HCEC 1CT (cell line): ENCODE data around the gene NOL4L.
"Not testable (repeated sequence)": the region's sequence is repeated elsewhere in the genome, so short reads cannot be mapped to it uniquely, and the experiment has no call there.

Experiments used
- DNase-seq: peaks from one replicate; pipeline ENCODE4 v3.0.0-alpha.2; 2017

Gene NOL4L

DNA sequence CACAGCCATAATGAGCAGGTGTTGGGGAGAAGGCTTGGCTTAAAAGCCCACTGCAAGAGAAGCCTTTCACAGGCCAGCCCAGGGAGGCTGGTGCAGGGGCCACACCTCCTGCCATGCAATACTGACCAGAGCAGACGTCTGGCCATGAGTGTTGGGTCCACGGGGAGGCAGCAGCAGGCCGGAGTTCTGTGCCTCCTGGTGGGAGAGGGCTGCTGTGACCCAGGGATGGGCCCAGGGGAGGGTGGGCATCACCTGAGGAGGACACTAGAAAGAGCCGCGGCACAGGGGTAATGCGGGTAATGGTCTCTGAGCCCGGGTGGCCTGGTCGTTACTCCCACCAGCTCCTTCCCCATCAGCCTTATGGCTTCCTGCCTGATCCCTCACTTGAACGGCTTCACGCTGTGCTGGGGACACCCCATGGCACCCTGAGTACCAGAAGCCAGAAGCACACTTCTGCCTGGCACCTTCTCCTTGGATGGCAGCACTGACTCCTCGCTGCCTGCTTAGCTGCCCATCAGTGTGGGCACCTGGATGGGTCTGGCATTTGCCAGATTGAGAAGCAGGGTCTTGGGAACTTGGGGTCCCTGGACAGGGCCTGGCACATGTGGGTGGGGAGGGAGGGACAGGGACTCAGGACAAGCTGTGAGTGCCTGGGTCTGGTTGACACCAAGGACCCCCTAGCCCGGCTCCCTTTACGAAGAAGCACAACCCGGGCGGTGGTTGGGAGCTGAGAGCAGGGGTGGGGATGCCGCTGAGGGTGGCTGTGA, 118.2 kb downstream of the NOL4L start:
- DNase-seq = no peak

DNA sequence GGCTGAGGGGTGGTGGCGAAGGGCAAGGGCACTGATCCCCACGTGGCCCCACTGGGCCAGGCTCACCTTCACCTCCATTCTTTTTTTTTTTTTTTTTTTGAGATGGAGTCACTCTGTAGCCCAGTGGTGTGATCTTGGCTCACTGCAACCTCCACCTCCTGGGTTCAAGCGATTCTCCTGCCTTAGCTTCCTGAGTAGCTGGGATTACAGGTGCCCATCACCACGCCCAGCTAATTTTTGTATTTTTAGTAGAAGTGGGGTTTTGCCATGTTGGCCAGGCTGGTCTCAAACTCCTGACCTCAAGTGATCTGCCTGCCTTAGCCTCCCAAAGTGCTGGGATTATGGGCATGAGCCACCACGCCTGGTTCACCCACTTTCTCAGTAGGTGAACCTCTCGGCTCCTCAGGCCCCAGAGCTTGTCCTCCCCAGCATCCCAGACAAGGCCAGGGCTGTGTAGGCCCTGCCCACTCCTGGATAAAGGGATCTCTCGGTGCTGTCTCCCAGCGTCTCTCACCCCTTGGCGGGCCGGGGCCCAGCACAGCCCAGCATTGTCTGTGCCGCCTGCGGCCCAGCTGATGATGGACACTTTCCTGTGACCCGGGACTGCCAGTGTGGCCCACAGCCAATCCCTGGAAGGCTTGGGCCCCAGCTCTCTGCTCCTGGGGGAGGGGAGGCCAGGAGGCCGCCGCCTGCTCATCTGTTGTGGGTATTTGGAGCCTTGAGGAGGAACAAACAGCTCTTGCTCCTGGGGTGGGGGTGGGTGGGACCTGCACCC, 119.0 kb downstream of the NOL4L start:
- DNase-seq = not testable (repeated sequence)

- DNase-seq = peak; percentile 57
Observed at GRCh38 chr20:32465092-32465900, 119.8 kb downstream of the NOL4L start.

GRCh38 chr20:32464401-32465091, 120.6 kb downstream of the NOL4L start:
- no peak for DNase-seq

DNA sequence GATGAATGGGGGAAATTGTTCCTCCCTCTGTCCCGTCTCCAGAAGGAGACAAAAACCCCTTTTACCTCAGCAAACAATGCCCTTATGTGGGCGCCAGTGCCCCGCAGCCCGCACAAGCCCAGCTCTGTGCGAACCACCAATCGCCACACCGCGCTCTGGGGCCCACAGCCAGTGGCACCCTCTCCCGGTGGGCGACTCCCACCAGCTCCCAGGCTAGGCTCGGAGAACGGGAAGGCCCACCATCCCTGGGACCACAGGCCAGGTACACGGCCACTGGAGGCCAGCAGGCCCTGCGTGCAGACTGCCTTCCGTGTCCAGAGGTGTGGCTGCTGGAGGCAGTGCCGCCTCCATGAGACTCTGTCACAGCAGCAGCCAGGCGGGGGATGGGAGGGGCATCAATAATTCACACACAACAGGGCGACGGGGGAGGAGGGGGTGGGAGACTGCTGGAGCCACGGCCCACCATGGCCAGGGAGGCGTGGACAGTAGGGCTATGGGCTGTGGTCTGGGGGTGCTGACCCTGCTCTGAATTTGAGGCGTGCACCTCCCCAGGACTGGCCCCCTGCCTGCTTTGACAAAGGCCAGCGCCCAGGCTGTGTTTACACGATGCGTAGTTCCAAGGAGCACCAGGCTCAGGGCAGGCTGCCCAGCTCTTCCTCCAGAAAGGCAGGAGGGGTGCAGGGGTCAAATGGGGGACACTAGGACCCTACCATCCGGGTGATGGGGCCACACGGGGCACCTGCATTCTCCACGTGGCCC, 121.3 kb downstream of the NOL4L start:
- DNase-seq = no peak

GRCh38 chr20:32462900-32463641, 122.1 kb downstream of the NOL4L start:
- no peak for DNase-seq

DNA sequence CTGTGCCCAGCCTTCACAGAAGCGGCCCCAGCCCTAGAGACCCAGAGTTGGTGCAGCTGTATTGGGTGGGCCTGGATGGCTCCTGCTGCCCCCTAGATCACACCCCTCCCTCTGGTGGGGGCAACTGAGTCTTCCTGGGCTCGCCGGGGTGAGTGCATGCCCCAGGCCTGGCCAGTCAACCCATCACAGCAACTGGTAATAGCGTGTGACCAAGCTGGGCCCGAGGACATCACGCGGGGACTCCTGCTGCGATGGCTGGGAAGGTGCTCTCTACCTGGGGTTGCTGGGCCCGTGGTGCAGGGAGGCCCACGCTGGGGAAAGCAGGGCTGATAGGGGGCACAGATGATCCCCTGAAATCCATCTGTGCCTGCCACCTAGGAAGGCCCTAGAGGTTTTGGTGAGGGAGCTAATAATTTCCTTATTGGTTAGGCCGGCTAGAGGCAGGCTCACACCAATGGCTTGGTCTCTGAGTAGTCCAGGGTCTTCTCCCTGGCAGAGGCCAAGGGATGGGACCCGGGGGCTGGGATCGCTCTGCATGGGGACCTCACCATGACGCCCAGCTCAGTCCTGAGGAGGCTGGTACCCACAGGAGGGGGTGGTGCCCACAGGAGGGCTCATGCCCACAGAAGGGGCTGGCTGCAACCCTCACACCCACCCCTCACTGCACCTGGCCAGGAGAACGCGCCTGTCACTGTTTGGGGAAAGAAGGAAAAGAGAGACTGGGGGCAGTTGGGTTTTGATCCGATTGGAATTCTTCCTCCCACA, 123.1 kb downstream of the NOL4L start:
- no peak for DNase-seq

DNA sequence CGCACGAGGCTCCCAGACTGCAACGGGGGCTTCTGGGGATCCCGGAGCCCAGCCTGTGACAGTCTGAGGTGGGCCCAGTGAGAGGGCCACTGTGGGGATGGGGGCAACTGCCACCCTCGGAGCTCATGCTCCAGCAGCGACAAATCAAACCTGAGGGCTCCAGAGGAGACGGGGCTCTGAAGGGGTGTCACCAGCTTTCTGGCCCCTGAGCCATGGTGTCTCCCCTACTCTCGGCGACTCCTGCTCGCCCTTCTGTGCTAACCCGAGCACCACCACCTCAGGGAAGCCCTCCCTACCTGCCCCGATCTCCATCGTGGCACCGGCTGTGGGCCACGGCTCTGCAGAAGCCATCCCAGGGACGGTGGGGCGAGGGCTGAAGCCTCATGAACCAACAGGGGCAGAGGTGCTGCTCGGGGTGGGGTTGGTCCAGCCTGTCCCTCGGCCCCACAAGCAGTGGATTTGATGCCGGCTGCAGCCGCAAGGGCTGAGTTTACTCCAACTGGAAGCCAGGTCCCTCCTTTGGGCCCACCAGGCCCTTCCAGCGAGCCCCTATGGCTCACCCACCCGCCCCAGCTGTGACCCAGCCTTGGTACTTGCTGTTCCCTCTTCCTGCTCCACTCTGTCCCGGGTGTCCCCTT, 124.3 kb downstream of the NOL4L start:
- DNase-seq = no peak

GRCh38 chr20:32460231-32460630, 124.9 kb downstream of the NOL4L start:
- no peak for DNase-seq

GRCh38 chr20:32458837-32459220, 126.3 kb downstream of the NOL4L start:
- DNase-seq = no peak

GRCh38 chr20:32458061-32458836, 126.9 kb downstream of the NOL4L start:
- DNase-seq = no peak

DNA sequence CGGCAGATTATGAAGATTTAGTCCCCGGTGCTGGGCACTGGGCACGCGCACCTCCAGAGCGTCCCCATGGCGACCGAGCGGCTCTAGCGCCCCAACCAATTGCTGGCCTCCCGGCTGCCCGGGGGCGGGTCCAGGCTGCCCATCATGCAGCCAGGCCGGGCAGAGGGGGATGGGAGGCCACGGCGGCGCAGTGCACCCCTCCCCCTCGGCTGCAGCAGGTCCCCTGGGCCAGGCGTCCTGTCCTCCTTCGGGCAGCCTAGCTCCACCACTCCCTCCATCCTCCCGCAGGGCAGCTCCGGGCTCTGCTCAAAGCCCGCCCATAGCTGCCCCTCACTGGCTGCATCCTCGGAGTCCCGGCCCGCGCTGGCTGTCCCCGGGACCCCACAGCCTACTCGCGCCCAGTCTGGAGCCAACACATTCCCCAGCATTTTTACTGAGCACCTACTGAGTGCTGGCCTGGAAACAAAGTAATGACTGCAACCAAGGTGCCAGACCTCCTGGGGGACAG, 127.6 kb downstream of the NOL4L start:
- DNase-seq = peak; percentile 59

- peak; percentile 26 for DNase-seq
Observed at GRCh38 chr20:32456869-32457478, 128.2 kb downstream of the NOL4L start.

- DNase-seq = no peak
Observed at GRCh38 chr20:32455901-32456701, 129.0 kb downstream of the NOL4L start.

GRCh38 chr20:32455171-32455900, 129.8 kb downstream of the NOL4L start:
- no peak for DNase-seq

GRCh38 chr20:32454164-32455145, 130.7 kb downstream of the NOL4L start:
- no peak for DNase-seq
